ENCODE measurements around the gene BUD23.

GRCh38 chr7:73699370-73700068, 16.1 kb downstream of the BUD23 start:
- TF ChIP-seq POLR2AphosphoS5 (IDR thresholded peaks at IDR 0.05; ENCODE audit: low read depth, low read length) (peak; percentile 9), REST (IDR thresholded peaks at IDR 0.05; ENCODE audit: insufficient read depth in 1 of 2, low read depth in 2 of 2, low read length in 1 of 2) (no peak)
- TF ChIP-seq, protein P1, sequence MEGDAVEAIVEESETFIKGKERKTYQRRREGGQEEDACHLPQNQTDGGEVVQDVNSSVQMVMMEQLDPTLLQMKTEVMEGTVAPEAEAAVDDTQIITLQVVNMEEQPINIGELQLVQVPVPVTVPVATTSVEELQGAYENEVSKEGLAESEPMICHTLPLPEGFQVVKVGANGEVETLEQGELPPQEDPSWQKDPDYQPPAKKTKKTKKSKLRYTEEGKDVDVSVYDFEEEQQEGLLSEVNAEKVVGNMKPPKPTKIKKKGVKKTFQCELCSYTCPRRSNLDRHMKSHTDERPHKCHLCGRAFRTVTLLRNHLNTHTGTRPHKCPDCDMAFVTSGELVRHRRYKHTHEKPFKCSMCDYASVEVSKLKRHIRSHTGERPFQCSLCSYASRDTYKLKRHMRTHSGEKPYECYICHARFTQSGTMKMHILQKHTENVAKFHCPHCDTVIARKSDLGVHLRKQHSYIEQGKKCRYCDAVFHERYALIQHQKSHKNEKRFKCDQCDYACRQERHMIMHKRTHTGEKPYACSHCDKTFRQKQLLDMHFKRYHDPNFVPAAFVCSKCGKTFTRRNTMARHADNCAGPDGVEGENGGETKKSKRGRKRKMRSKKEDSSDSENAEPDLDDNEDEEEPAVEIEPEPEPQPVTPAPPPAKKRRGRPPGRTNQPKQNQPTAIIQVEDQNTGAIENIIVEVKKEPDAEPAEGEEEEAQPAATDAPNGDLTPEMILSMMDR (IDR thresholded peaks at IDR 0.05): no peak

All from Panc1 (cell line).